Right renal cortex interstitium (tissue), 3 donors: ENCODE data around the gene SLIT2. TPM values are rescaled to one million over a fixed set of nuclear protein-coding genes. Genes with fewer than 3 reads are reported as not detected.

Experiments used
- DNase-seq, 3 donors: peaks; one replicate each; pipeline ENCODE4 v3.0.0-alpha.2; 2013; ENCODE audit warnings: low read depth in 3 of 3, low spot score in 2 of 3
- polyA plus RNA-seq, 3 donors: library from polyadenylated mRNA; unstranded; fragments of 120-200 nt; gene quantifications; one replicate each; pipeline ENCODE4 v1.2.1, GENCODE V29; 2013; ENCODE audit not compliant: insufficient read length in 3 of 3

SLIT2 gene
- 10 to 100 TPM; 45.3 to 54.0 (median 49.7) TPM for polyA plus RNA-seq

GRCh38 chr4:20251796-20252655 is at the start of gene SLIT2:
Gene SLIT2, plus strand, starts transcription at chr4:20251905. Its CDS starts 1,911 bp downstream, at chr4:20253816.
- DNase-seq = no peak

- DNase-seq = no peak
These were observed 48.2 kb upstream of the SLIT2 start for GRCh38 chr4:20203508-20203907.

- no peak for DNase-seq
These were observed 34.2 kb upstream of the SLIT2 start for GRCh38 chr4:20217521-20217920.

GRCh38 chr4:20217951-20218350 is 33.8 kb upstream of the SLIT2 start:
- DNase-seq = no peak

GRCh38 chr4:20219521-20219920 is 32.2 kb upstream of the SLIT2 start:
- no peak for DNase-seq

GRCh38 chr4:20237894-20238537 is 13.7 kb upstream of the SLIT2 start:
- DNase-seq = no peak

- DNase-seq = no peak
These were observed 3.5 kb upstream of the SLIT2 start for GRCh38 chr4:20248155-20248558.

- no peak for DNase-seq
These were observed 2.4 kb upstream of the SLIT2 start for GRCh38 chr4:20249333-20249732.

- no peak for DNase-seq
These were observed 492 bp upstream of the SLIT2 start for GRCh38 chr4:20251031-20251795.

- no peak for DNase-seq
These were observed 1.1 kb downstream of the SLIT2 start for GRCh38 chr4:20252656-20253282.

- no peak for DNase-seq
These were observed 1.6 kb downstream of the SLIT2 start for GRCh38 chr4:20253283-20253734.

GRCh38 chr4:20253735-20254409 is 2.2 kb downstream of the SLIT2 start:
- DNase-seq = no peak

- no peak for DNase-seq
These were observed 3.0 kb downstream of the SLIT2 start for GRCh38 chr4:20254511-20255250.

GRCh38 chr4:20255251-20255586 is 3.5 kb downstream of the SLIT2 start:
- DNase-seq = no peak

GRCh38 chr4:20255823-20256222 is 4.1 kb downstream of the SLIT2 start:
- no peak for DNase-seq

GRCh38 chr4:20256381-20256881 is 4.7 kb downstream of the SLIT2 start:
- no peak for DNase-seq

GRCh38 chr4:20259707-20260106 is 8.0 kb downstream of the SLIT2 start:
- DNase-seq = no peak

- DNase-seq = no peak
These were observed 9.1 kb downstream of the SLIT2 start for GRCh38 chr4:20260821-20261220.

GRCh38 chr4:20262221-20262620 is 10.5 kb downstream of the SLIT2 start:
- DNase-seq = no peak
